PC-3 (cell line): Measurements from ENCODE around the gene CTSD. TPM values are rescaled to one million over a fixed set of nuclear protein-coding genes. Genes with fewer than 3 reads are reported as not detected.

Source experiments
- ATAC-seq: fragments of 200-7000 bp; cut with Tn5 transposase; 2 replicates; pipeline ENCODE4 v1.9.1; 2020; ENCODE audit warnings: mild to moderate bottlenecking, moderate library complexity
- BruUV-seq: library from RNA; stranded (reverse); fragments of 400-500 nt; replicated peaks from 2 replicates; lab custom pipeline; 2021; lab: Mats Ljungman, UMichigan
- CTCF ChIA-PET: fragments of 300-600 bp; sonication (Branson Sonifier 250); formaldehyde crosslinking; loops from one replicate; lab custom pipeline; 2022; ENCODE audit warnings: antibody characterized with exemption; lab: Charles Lee
- POLR2A ChIA-PET: fragments of 300-600 bp; sonication (Branson Sonifier 250); formaldehyde crosslinking; loops from one replicate; lab custom pipeline; 2022; ENCODE audit warnings: antibody characterized with exemption; ENCODE audit not compliant: unreplicated experiment; lab: Charles Lee
- DNase-seq: peaks from one replicate; pipeline ENCODE4 v3.0.0-alpha.2; 2015
- H2AFZ ChIP-seq: fragments of 300-600 bp; sonication (generic); 2 replicates; pipeline ENCODE4 v1.6.0; 2016; ENCODE audit warnings: antibody characterized with exemption, low read length
- H3F3A ChIP-seq: fragments of 300-600 bp; sonication (generic); one replicate; pipeline ENCODE4 v1.6.0; 2017; ENCODE audit warnings: antibody characterized with exemption, low read length, control low read depth, mild to moderate bottlenecking; ENCODE audit not compliant: unreplicated experiment
- H3K27ac ChIP-seq: fragments of 300-600 bp; sonication (generic); 2 replicates; pipeline ENCODE4 v1.5.1; 2016; ENCODE audit warnings: mild to moderate bottlenecking, low read length
- H3K27me3 ChIP-seq: fragments of 300-600 bp; sonication (generic); 2 replicates; pipeline ENCODE4 v1.6.1; 2016; ENCODE audit warnings: low read length, mixed read lengths
- H3K36me3 ChIP-seq: fragments of 300-600 bp; sonication (generic); 2 replicates; pipeline ENCODE4 v1.6.1; 2016; ENCODE audit warnings: low read depth, mixed run types, low read length, mixed read lengths
- H3K4me1 ChIP-seq: fragments of 300-600 bp; sonication (generic); 2 replicates; pipeline ENCODE4 v1.5.1; 2016; ENCODE audit warnings: low read length; ENCODE audit not compliant: insufficient read depth
- H3K4me2 ChIP-seq: fragments of 300-600 bp; sonication (generic); 2 replicates; pipeline ENCODE4 v1.6.0; 2016; ENCODE audit warnings: low read length
- H3K4me3 ChIP-seq: fragments of 300-600 bp; sonication (generic); 2 replicates; pipeline ENCODE4 v1.5.1; 2016; ENCODE audit warnings: mild to moderate bottlenecking, low read length, mixed read lengths
- H3K79me2 ChIP-seq: fragments of 300-600 bp; sonication (generic); 2 replicates; pipeline ENCODE4 v1.6.1; 2017; ENCODE audit warnings: low read length, mixed read lengths
- H3K9ac ChIP-seq: fragments of 300-600 bp; sonication (generic); 2 replicates; pipeline ENCODE4 v1.6.0; 2016; ENCODE audit warnings: mild to moderate bottlenecking, low read length
- H3K9me2 ChIP-seq: fragments of 300-600 bp; sonication (generic); replicated peaks from 2 replicates; pipeline ENCODE4 v1.6.1; 2016; ENCODE audit warnings: mixed run types, low read length, mixed read lengths
- H3K9me3 ChIP-seq: fragments of 300-600 bp; sonication (generic); 2 replicates; pipeline ENCODE4 v1.6.1; 2016; ENCODE audit warnings: low read length, mixed read lengths
- H4K20me1 ChIP-seq: fragments of 300-600 bp; sonication (generic); 2 replicates; pipeline ENCODE4 v1.6.1; 2016; ENCODE audit warnings: low read length, mixed read lengths
- EZH2 ChIP-seq: fragments of 300-600 bp; sonication (generic); IDR thresholded peaks from one replicate; pipeline ENCODE4 v1.6.1; 2017; ENCODE audit warnings: antibody characterized with exemption, mild to moderate bottlenecking, low read length; ENCODE audit not compliant: unreplicated experiment
- EZH2phosphoT487 ChIP-seq: fragments of 300-600 bp; sonication (generic); IDR thresholded peaks from 2 replicates; pipeline ENCODE4 v1.6.1; 2018; ENCODE audit warnings: mild to moderate bottlenecking, antibody characterized with exemption, low read length, borderline replicate concordance
- intact Hi-C: fragments of 100-400 bp; cut with micrococcal nuclease; formaldehyde crosslinking; loops from 2 replicates; pipeline ENCODE4 v1.9.0; 2023
- total RNA-seq: library from RNA; depleted of rRNA; stranded (reverse); fragments of >200 nt; gene quantifications from 2 replicates; pipeline ENCODE4 v1.2.3, GENCODE V29; 2014
- TF ChIP-seq, protein P1 (sequence below): fragments of 300-600 bp; sonication (generic); conservative IDR thresholded peaks from 2 replicates; pipeline ENCODE4 v1.5.1; 2017; ENCODE audit warnings: antibody characterized with exemption, low read depth, mild to moderate bottlenecking, low read length

The CTSD gene
- total RNA-seq, 1 experiment from 2014 or later = 308 TPM

DNA sequence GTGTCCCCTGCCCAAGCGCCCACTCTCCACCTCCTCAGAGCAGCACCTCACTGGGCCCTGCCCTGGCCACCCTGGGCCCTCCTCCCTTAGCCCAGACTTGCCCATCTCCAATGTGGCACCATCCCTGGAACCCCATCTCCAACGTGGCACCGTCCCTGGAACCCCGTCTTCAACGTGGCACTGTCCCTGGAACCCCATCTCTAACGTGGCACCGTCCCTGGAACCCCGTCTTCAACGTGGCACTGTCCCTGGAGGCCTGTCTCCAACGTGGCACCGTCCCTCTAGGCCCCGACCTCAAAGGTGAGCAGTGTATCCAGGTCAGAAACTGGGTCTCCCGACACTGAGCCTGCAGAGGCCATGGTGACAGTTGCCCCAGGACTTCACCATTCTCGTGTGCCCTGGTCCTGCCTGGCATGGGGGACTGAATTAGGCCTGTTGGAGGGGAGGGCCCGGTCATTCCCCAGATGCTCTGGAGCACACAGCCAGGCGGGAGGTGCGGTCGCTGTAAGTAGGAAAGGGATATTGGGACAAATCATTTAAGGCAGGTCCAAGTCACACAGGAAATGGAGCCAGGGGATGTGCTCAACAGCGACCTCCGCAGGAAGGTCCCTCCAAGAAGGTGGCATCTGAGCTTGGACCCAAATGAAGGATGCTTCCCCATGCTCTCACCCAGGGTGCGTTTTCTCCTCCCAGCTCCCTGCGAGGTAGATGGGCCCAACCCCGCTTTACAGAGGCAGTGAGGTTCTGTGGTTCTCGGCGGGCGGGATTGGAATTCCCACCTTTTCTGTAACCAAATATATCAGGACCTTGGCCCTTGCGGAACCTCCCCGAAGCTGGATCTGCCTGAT lies 2.4 kb upstream of the CTSD start:
- no peaks in the 10 kb centered on the region for H3K9me3 ChIP-seq
- no TSS peak for BruUV-seq
- intact Hi-C loops = no loop called here
- H3K36me3 ChIP-seq = no peaks in the 10 kb centered on the region
- no peak overlapping the region for H2AFZ ChIP-seq
- H3K27ac ChIP-seq = no peak overlapping the region
- H3K9ac ChIP-seq = no peak overlapping the region
- DNase-seq (no peak), ATAC-seq (no peak)
- no peak overlapping the region for H3K4me3 ChIP-seq
- CTCF ChIA-PET = no interaction called here
- H3K4me2 ChIP-seq = no peak overlapping the region
- peaks cover 27% of the 10 kb centered on the region for H3K79me2 ChIP-seq
- no peaks in the 10 kb centered on the region for H3K9me2 ChIP-seq
- POLR2A ChIA-PET = no interaction called here
- peaks cover 31% of the 10 kb centered on the region for H3K4me1 ChIP-seq
- H4K20me1 ChIP-seq = peaks cover 10% of the 10 kb centered on the region; the same call in 1 of the 2 replicates
- no peaks in the 10 kb centered on the region for H3K27me3 ChIP-seq
- no peak for TF ChIP-seq EZH2phosphoT487
- TF ChIP-seq, protein P1, sequence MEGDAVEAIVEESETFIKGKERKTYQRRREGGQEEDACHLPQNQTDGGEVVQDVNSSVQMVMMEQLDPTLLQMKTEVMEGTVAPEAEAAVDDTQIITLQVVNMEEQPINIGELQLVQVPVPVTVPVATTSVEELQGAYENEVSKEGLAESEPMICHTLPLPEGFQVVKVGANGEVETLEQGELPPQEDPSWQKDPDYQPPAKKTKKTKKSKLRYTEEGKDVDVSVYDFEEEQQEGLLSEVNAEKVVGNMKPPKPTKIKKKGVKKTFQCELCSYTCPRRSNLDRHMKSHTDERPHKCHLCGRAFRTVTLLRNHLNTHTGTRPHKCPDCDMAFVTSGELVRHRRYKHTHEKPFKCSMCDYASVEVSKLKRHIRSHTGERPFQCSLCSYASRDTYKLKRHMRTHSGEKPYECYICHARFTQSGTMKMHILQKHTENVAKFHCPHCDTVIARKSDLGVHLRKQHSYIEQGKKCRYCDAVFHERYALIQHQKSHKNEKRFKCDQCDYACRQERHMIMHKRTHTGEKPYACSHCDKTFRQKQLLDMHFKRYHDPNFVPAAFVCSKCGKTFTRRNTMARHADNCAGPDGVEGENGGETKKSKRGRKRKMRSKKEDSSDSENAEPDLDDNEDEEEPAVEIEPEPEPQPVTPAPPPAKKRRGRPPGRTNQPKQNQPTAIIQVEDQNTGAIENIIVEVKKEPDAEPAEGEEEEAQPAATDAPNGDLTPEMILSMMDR = 0 out of 2 replicates have a peak, but pooled peaks have one; percentile 13
- TF ChIP-seq EZH2 = no peak
- H3F3A ChIP-seq = no peaks in the 10 kb centered on the region

DNA sequence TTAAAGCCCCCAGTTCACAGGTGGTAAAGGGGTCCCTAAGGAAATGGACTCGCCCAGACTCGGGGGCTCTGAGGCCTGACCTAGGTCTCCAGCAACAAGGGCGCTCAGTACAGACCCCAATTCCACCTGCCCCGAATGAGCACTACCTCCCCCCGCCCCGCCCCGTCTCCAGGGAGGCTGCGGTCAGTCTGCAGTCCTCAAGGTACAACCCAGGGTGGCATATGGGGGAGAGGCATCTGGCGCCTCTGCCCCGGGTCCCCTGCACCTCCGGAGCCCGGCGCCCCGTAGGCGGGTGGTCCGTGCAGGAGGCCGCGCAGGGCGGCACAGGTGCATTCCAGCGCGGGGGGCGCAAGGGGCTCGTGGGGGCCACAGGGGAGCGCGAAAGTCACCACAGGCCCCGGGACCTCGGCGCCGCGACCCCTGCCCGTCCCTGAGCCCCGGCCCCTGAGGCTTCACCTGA lies 361 bp downstream of the CTSD start:
- Histone ChIP-seq H4K20me1 (peaks cover 10% of the 10 kb centered on the region; the same call in 1 of the 2 replicates), H3K9ac (peak overlapping the region; percentile 84), H3K36me3 (no peaks in the 10 kb centered on the region), H3K79me2 (peaks cover 30% of the 10 kb centered on the region), H3K4me1 (peaks cover 27% of the 10 kb centered on the region), H3K27me3 (no peaks in the 10 kb centered on the region), H3K9me2 (no peaks in the 10 kb centered on the region), H2AFZ (peak overlapping the region; percentile 76), H3K27ac (0 out of 2 replicates have a peak overlapping the region, but pooled peaks have one; percentile 40), H3K4me3 (peak overlapping the region; percentile 87), H3F3A (no peaks in the 10 kb centered on the region), H3K9me3 (no peaks in the 10 kb centered on the region), H3K4me2 (peak overlapping the region; percentile 99)
- TF ChIP-seq EZH2phosphoT487 (no peak), EZH2 (no peak)
- TF ChIP-seq, protein P1 = no peak
- no peak for DNase-seq
- peak; percentile 23 for ATAC-seq
- BruUV-seq = no TSS peak
- ChIA-PET POLR2A (no interaction called here), CTCF (no interaction called here)
- intact Hi-C loops = loop anchor here (5.0 kb wide), 1 partner anchor 69 kb away; the partner anchor contains the start of gene SYT8
